NCI-H460 (cell line): ENCODE results near the gene PCYT2. TPM values are rescaled to one million over a fixed set of nuclear protein-coding genes. Genes with fewer than 3 reads are reported as not detected.

Experiments used
- DNase-seq: peaks from one replicate; pipeline ENCODE4 v3.0.0-alpha.2; 2016; ENCODE audit warnings: low read depth; ENCODE audit errors: extremely low read depth
- total RNA-seq: library from RNA; depleted of rRNA; stranded (reverse); fragments of >200 nt; shearing (Covaris generic); gene quantifications from 2 replicates; pipeline ENCODE4 v1.2.3, GENCODE V29; 2014; rRNA removed

Gene PCYT2
- total RNA-seq, 1 experiment from 2014 or later, result 3.4 TPM

- peak; percentile 100 for DNase-seq
Observed at GRCh38 chr17:81860756-81861568, 50.2 kb downstream of the PCYT2 start.

GRCh38 chr17:81859906-81860755 lies 51.1 kb downstream of the PCYT2 start, which contains the start of gene P4HB:
P4HB (minus strand) TSS chr17:81860535; CDS start chr17:81860471, 64 bp downstream.
- no peak for DNase-seq

- no peak for DNase-seq
Observed at GRCh38 chr17:81858967-81859905, 52.0 kb downstream of the PCYT2 start.

GRCh38 chr17:81858170-81858966 lies 52.8 kb downstream of the PCYT2 start:
- DNase-seq, result no peak

GRCh38 chr17:81854974-81855774 lies 56.0 kb downstream of the PCYT2 start:
- no peak for DNase-seq

- no peak for DNase-seq
Observed at GRCh38 chr17:81852237-81852636, 59.0 kb downstream of the PCYT2 start.

- no peak for DNase-seq
Observed at GRCh38 chr17:81851423-81851822, 59.8 kb downstream of the PCYT2 start.

Other genes starting within 250 kb of the PCYT2 start
- 47.5 and 60.0 TPM in 2 replicates for gene OXLD1, start 244.8 kb downstream of the PCYT2 start, total RNA-seq
- 20.3 and 21.7 TPM in 2 replicates for gene CCDC137, start 244.7 kb downstream of the PCYT2 start, total RNA-seq
- 35.3 and 36.4 TPM in 2 replicates for gene ARL16, start 227.6 kb downstream of the PCYT2 start, total RNA-seq
- 57.5 and 57.9 TPM in 2 replicates for gene HGS, start 227.4 kb downstream of the PCYT2 start, total RNA-seq
- 33.7 and 38.1 TPM in 2 replicates for gene MRPL12, start 208.0 kb downstream of the PCYT2 start, total RNA-seq
- gene SLC25A10, start 199.1 kb downstream of the PCYT2 start, total RNA-seq, result 9.4 and 12.6 TPM in 2 replicates
- 0.40 and 0.58 TPM in 2 replicates for gene GCGR, start 107.2 kb downstream of the PCYT2 start, total RNA-seq
- 25.6 and 31.7 TPM in 2 replicates for gene MCRIP1, start 78.1 kb downstream of the PCYT2 start, total RNA-seq
- not detected in 2 replicates for gene PPP1R27, start 76.3 kb downstream of the PCYT2 start, total RNA-seq
- 800 and 860 TPM in 2 replicates for gene P4HB, start 50.9 kb downstream of the PCYT2 start, total RNA-seq
- 175 and 178 TPM in 2 replicates for gene ARHGDIA, start 40.1 kb downstream of the PCYT2 start, total RNA-seq
- 130 and 142 TPM in 2 replicates for gene ALYREF, start 19.8 kb downstream of the PCYT2 start, total RNA-seq
- gene ANAPC11, start 19.7 kb downstream of the PCYT2 start, total RNA-seq, result 137 and 139 TPM in 2 replicates
- 0.05 TPM in 1 of 2 replicates, not detected in the other for gene NPB, start 9.2 kb downstream of the PCYT2 start, total RNA-seq
- gene SIRT7, start 6.8 kb upstream of the PCYT2 start, total RNA-seq, result 18.1 and 19.7 TPM in 2 replicates
- gene MAFG, start 16.3 kb upstream of the PCYT2 start, total RNA-seq, result 62.5 and 64.3 TPM in 2 replicates
- 210 and 242 TPM in 2 replicates for gene PYCR1, start 25.9 kb upstream of the PCYT2 start, total RNA-seq
- gene MYADML2, start 35.8 kb upstream of the PCYT2 start, total RNA-seq, result not detected in 2 replicates
- gene NOTUM, start 49.8 kb upstream of the PCYT2 start, total RNA-seq, result 0.15 TPM in 1 of 2 replicates, not detected in the other
- gene ASPSCR1, start 66.2 kb upstream of the PCYT2 start, total RNA-seq, result 20.5 and 21.1 TPM in 2 replicates
- 46.6 and 51.4 TPM in 2 replicates for gene CENPX, start 111.5 kb upstream of the PCYT2 start, total RNA-seq
- 6.1 and 7.4 TPM in 2 replicates for gene LRRC45, start 111.9 kb upstream of the PCYT2 start, total RNA-seq
- 19.0 and 25.5 TPM in 2 replicates for gene RAC3, start 120.3 kb upstream of the PCYT2 start, total RNA-seq
- gene DCXR, start 126.3 kb upstream of the PCYT2 start, total RNA-seq, result 42.6 and 44.3 TPM in 2 replicates
- gene RFNG, start 140.4 kb upstream of the PCYT2 start, total RNA-seq, result 25.5 and 26.5 TPM in 2 replicates
- gene GPS1, start 140.5 kb upstream of the PCYT2 start, total RNA-seq, result 100 and 102 TPM in 2 replicates
- 123 and 176 TPM in 2 replicates for gene DUS1L, start 154.4 kb upstream of the PCYT2 start, total RNA-seq
- 53.8 and 54.7 TPM in 2 replicates for gene FASN, start 186.8 kb upstream of the PCYT2 start, total RNA-seq